Measurements from ENCODE around the gene ARHGEF19. TPM values are rescaled to one million over a fixed set of nuclear protein-coding genes. Genes with fewer than 3 reads are reported as not detected.
"Not testable (repeated sequence)": the region's sequence is repeated elsewhere in the genome, so short reads cannot be mapped to it uniquely, and the experiment has no call there.

Gene ARHGEF19
- total RNA-seq, 1 donor from 2014 or later: 18.7 TPM

GRCh38 chr1:16180291-16180824 lies 32.1 kb downstream of the ARHGEF19 start:
- no peak for DNase-seq

GRCh38 chr1:16178596-16179497 lies 33.6 kb downstream of the ARHGEF19 start:
- no peak for DNase-seq

GRCh38 chr1:16177306-16177705 lies 35.1 kb downstream of the ARHGEF19 start:
- no peak for DNase-seq

DNA sequence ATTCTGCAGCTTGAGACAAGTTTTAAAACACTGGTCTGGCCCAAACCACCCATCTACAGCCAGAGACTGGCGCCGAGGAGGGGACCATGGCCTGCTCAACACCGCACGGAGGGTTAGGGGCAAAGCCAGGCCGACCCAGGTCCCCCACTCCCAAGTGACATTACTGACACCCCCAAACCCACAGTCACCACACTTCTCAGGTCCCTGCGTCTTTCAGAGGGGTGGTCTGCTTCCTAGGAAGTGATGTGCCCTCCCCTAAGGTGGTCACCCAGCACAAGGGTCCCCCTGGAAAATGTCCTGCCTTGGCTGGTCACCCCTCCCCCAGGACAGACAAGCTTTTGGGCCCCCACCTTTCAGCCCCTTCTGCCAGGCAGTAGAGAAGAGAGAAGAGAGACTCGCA lies 35.8 kb downstream of the ARHGEF19 start:
- no peak for DNase-seq

- peak; percentile 88 for DNase-seq
Measured at GRCh38 chr1:16175610-16176553, 36.6 kb downstream of the ARHGEF19 start.

GRCh38 chr1:16174886-16175598 lies 37.4 kb downstream of the ARHGEF19 start:
- DNase-seq: no peak

DNA sequence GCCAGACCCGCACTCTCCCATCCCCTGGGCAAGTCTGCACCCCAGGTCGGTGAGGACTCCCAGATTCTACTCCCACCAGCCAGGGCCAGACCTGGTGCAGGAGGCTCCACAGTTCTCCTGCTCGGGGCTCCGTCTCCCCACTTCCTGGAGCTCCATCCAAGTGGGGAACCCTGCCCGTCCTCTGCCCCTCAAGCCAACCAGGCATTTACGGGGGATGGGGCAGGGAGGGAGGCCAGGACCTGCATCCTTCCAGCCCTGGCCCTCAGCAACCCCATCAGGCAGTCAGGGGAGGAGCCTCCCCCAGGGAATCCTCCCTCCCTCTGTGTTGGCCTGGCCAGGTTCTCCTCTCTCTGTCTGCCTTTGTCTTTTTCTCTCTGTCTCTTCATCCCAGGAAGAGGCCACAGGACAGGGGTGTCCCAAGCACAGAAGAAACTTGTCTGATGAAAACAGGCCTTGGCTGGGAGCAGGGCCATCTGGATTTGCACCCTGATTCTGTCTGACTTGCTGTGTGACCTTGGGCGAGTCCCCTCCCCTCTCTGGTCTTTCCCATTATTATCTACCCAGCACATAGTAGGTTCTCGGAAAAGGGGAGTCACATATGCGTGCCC lies 38.1 kb downstream of the ARHGEF19 start:
- no peak for DNase-seq

- DNase-seq: no peak
Measured at GRCh38 chr1:16173447-16174260, 38.8 kb downstream of the ARHGEF19 start.

DNA sequence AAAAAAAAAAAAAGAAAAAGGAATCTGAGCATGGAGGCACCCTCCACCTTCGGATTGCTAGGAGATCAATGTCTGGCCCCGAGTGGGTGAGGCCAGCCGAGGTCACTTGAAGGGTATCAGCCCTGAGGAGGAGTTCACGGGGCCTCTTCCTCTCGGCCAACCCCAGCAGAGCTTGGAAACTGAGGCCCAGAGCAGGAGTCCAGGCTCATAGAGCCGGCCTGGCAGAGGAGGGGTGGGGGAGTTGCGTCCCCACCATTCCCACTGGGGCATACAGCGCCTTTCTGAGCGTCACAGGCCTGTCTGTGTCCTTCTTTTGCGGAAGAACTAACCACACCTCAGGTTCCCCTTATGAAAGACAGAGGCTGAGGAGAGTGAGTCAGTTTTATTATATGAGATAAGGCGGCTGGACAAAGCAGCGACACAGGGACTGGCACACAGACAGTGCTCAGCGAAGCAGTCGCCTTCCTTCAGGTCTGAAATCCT lies 39.4 kb downstream of the ARHGEF19 start:
- DNase-seq: no peak

- no peak for DNase-seq
Measured at GRCh38 chr1:16172218-16172830, 40.1 kb downstream of the ARHGEF19 start.

DNA sequence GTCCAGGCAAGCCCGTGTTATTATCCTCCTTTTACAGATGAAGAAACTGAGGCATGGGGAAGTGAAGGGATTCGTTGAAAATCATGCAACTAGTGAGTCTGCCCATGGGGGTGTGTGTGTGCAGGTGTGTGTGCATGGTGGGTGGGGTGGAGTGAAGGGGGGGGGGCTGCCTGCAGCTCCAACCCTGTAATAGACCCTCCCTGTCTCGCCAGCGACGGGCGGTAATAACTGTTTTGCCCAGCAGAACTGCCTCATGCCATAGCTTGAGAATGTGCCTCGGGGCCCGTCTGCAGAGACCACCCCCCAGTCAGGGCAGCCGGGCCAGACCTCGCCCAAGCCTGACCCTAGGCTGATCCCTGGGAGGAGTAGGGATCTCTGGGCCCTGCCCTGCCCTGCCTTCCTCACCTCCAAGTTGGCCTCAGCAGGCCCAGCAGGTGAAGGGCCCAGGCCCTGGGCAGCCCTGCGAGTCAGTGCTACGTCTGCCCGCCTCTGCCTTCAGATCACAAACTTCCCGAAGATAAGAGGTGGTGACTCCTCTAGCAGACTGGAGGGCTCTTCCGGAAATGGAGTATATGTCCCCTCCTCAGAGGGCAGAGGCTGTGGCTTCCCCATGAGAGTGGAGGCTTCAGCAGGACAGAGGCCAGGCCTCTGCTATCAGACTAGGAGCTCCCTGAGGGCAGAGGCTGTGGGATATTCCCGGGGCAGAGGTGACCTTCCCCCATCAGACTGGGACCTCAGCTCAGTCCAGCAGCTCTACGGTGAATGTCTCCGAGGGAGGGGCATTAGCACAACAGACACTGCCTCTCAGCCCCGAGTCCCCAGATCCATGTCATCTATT lies 40.9 kb downstream of the ARHGEF19 start:
- no peak for DNase-seq

- DNase-seq: no peak
Measured at GRCh38 chr1:16170283-16170673, 42.2 kb downstream of the ARHGEF19 start.

- no peak for DNase-seq
Measured at GRCh38 chr1:16168622-16169360, 43.7 kb downstream of the ARHGEF19 start.

- DNase-seq: not testable (repeated sequence)
Measured at GRCh38 chr1:16168144-16168495, 44.3 kb downstream of the ARHGEF19 start.

DNA sequence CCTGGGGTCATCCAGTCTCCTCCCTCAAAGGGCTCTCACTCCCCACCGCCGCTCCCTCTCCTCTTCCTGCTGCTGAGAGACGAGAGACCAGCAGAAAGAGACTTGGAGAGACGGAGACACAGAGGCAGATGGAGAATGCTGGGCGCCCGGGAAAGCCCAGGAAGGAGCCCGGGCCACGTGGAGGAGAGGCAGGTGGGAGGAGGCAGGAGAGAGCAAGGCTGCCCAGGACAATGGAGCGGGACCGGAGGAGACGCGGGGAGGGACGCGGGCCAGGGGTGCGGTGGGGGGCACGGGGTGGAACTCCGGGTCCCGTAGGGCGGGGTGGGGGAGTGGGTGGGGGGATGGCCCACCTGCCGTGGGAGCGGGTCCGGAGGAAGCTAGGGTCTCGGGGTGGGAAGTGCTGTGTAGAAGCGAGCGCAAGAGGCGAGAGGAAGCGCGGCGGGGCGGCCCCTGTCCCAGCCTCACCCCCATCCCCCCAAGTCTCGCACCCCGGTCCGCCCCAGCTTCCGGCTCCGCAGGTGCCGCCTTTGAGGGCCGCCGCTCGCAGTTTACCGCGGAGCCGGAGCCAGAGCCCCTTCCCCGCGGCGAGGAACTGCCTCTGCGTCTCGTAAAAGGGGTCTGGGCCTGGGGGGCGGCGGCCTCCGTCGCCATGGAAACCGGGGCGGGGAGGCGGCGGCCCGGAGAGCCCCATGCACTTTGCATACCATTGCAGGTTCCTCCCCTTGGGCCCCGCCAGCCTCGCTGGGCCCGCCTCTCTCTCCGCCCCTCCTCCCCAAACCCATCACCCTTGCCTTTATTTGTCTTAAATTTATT lies 44.9 kb downstream of the ARHGEF19 start:
- DNase-seq: no peak

DNA sequence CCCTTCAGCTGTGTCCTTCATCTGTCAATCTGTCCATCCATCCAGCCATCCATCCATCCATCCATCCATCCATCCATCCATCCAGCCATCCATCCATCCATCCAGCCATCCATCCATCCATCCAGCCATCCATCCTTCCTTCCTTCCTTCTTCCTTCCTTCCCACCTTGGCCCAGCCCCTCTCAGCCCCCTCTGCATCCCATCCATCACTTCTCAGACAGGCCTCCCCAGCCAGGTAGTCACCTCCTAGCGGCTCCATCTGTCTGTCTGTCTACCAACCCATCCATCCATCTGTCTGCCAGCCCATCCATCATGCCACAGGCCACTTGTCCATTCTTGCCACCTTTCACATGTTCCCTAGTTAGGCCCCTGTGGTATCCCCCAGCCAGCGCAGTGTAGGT lies 46.3 kb downstream of the ARHGEF19 start:
- no peak for DNase-seq

DNA sequence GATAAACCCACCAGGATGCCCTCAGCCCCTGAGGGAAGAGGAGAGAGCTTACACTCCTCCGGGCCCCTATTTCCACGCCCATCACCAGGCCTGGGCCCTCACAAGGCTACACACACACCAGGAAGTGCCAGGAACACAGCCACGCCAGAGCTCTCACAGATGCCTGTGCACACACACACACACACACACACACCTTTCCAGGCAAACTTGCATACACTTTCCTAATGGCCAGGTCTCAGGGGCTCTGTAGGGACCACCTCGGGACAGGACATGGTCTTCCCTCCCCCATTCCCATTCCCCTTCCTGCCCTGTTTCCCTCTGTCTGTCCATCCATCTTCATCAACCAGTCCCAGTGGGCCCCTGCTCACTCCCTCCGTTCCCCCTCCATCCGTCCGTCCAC lies 46.9 kb downstream of the ARHGEF19 start:
- DNase-seq: no peak

GRCh38 chr1:16165073-16165364 lies 47.4 kb downstream of the ARHGEF19 start:
- no peak for DNase-seq

Measured in skin of body (tissue), 2 donors.